Measurements from ENCODE around the gene DIAPH2.
"Not testable (repeated sequence)": the region's sequence is repeated elsewhere in the genome, so short reads cannot be mapped to it uniquely, and the experiment has no call there.

The DIAPH2 gene

DNA sequence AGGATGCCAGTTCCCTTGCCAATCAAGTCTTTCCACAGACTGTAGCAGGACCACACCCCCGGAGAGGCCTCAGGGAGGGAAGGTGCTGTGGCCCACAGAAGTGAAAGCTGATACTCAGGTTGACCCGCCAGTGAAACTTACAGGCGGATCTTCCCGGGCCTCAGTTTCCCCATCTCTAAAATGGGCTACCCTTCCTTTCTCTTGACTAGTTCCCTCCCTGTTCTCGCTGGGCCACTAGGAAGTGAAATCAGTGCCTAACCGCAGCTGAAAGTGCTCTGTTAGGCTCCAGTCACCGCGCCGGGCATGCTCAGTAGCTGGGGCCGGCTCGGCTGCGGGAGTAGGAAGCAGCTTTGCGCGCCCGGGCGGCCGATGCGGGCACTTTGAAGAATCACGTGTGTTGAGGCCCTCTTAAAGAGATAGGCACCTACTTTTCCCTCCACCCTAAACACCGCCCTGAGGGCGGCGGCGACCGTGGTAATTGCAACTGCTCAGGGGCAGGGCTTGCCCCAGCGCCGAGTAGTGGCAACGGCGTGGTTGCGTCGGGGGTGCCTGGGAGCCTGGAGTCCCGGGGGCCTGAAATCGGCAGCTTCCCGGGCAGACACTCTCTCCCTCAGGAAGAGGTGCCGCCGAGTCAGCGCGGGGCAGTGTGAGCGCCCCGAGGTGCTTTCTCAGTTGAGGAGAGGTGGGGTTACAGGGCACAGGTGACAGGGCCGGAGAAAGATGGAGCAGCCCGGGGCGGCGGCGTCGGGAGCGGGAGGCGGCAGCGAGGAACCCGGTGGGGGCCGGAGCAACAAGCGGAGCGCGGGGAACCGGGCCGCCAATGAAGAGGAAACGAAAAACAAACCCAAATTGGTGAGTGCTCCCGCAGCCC lies at the start of gene DIAPH2:
Gene DIAPH2, plus strand, starts transcription at position 504 of the 871 bp plus-strand sequence.
- peak; percentile 64 for DNase-seq

DNA sequence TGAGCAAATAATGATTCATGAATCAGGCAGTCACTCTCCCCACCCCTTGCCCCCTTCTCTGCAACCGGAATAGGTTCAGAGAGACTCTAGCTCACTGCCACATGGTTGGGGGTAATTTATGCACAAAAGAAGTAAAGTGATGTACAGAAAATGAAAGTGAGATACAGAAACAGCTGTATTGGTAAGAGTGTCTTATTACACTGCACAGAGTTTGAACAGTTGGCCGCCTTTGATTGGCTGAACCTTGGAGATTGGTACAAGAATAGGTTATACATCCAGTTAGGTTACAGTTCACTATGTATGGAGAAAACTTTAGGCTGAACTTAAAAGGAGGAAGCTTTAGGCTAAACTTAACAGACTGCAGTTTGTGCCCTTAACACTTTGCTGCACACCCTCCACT lies 34.6 kb upstream of the DIAPH2 start:
- DNase-seq, result no peak

DNA sequence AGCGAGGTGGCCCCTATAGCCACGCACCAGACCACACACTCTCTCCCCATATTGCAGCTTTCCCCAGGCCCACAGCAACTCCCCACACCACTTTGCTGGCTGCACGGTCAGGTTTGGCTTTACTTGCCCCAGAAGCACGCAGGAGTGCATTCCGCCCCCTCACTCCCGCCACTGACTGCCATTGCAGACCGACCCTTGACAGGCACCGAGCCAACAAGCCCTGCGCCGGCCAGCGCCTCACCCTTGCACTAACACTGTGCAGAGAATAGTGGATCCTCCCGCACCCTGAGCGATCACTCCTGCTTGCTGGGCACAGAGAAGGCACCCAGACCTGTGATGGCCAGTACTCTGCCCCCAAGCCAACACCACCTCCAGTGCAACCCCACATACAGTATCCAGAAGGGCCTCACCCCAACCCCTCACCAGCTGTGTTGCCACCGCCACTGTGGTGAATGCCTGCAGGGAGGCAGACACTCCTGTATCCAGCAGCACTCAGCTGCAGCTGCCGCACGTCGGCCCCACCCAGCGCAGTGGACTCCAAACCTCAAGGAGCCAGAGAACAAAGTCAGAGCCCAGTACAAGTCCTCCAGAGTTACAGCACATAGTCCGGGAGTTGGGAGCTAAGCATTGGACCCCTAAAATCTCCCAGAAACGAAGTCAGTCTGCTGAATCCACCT lies 28.6 kb upstream of the DIAPH2 start:
- DNase-seq, result no peak

DNA sequence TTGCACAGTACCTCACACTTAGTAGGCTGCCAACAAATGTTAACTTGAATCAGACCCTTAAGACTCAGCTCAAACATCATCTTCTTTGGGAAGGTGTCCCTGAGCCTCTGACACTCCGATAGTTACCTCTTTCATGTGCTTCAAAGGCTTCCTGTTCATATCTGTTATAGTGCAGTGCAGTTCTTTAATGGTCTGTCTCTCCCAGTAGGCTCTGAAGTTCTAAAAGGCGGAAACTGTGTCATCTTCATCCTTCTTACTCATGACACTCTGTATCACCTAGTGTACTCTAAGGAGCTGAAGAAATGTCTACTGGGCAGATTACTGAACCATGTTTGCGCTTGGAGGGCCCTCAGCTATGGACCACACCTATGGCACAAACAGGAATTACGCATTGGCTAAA lies 2.1 kb upstream of the DIAPH2 start:
- DNase-seq, result no peak

DNA sequence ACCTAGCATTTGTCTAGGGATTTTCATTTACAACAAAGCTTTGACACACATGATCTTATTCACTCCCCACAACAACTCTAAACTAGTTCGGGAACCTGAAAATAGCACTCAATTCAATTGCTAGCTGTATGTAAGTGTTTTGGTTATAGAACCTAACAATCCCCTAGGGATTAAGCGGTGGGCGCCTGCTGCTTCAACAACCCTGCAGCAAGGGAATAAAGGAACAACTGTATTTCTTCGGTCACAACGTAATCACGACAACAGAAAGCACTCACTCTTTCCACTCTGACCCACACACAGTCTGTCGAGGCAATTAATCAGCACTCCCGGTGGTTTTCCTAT lies 674 bp upstream of the DIAPH2 start:
- no peak for DNase-seq

DNA sequence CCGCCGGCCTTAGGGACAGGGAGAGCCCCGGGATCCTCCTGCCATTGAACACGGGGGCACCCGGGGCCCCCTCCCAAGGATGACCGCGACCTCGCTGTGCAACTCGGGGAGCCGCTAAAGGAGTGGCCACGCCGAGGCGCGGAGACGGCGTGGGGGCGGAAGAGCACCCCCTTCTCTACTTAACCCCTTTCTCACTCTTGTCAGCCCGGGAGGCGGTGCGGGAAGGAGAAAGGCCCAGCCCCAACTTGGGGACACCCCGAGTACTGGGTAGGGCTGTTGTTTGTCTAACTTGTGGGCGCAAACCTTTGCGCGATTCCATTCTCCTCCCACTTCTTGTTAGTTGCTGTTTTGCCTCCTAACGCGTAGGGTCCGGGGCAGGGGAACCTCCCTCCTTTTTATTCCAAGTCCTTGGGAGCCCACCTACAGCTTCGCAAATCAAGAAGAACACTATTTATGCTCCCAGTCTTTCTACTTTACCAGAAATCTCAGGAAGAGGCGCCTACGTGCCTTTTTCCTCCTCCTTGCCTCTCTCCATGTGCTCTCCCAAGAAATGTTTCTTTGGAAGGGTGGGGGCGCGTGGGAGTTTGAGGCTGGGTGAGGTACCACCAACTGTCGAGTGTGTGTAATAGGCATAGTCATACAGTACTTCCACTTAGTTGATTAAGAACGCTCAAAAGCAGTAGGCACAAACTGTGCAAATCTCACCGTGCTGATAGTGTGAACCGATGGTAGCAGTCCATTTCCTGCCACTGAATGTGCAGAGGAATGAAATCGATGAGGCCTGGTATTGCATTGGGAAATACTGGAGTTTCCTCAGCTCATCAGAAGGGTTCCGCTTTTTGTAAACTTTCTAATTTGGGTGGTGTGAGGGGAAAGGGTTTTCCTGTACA lies 813 bp downstream of the DIAPH2 start:
- DNase-seq, result peak; percentile 57

DNA sequence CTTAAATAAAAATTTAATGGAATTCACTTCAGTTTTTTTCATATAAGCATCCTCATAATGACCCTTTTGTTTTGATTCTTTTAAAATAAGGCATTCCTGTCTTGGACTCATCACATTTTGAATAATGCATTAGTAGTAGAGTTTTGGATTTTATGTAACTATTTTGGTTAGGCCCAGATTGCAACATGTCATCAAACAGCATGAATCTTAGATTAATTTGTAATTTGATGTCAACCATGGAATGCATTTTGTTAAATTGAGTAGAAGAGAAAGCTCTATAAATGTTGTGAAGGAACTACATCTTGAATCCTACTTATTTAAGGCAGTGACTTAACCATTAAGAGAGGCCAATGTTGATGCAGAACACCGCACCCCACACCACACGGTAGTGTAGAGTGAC lies 3.1 kb downstream of the DIAPH2 start:
- DNase-seq, result no peak

DNA sequence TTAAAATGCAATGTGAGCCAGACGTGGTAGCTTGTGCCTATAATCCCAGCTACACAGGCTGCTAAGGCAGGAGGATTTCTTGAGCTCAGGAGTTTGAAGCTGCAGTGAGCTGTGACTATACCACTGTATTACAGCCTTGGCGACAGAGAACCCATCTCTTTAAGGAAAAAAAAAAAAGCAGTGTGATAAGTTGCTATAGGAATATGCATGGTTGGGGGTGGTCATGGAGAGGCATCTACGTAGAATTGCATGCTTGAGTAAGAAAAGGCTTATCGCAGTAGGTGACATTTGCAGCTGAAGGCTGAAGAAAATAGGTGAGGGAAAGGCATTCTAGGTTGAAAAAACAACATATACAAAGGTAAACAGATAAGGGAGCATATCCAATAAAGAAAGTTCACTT lies 4.1 kb downstream of the DIAPH2 start:
- DNase-seq, result no peak

DNA sequence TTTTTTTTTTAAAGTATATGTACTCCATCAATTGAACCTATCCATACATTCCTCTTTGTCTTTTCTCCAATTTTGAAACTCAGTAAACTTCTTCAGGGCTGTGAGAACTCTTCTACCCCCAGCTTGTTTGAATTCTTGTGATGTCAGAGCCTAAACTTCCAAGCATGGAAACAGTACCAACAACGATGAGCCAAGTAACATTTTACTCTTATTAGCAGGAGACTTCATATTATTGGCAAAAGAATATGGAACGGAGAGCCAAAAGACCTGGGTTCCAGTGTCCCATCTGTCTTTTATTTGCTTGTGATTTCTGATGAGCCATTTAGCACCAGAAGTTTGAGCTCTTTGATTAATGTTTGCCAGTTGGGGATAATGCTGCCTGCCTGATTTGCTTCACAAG lies 5.3 kb downstream of the DIAPH2 start:
- no peak for DNase-seq

DNA sequence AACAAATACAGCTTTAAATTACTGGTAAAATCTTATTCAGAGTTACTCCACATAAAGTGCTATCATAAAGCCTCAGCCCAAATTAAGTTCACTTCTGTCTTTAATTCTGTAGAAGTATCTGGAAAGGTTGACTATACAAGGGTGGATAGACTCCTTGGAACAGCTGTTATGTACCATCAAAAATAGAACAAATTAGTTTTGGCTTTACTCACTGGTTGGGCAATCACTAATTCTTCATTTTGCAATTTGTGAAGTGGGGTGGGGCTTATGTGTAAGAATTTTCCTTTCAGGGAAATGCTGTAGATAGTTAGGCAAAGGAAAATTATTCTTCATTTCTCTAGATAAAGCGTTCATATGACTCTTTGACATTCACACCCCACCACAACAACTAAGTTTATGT lies 7.8 kb downstream of the DIAPH2 start:
- DNase-seq, result no peak

DNA sequence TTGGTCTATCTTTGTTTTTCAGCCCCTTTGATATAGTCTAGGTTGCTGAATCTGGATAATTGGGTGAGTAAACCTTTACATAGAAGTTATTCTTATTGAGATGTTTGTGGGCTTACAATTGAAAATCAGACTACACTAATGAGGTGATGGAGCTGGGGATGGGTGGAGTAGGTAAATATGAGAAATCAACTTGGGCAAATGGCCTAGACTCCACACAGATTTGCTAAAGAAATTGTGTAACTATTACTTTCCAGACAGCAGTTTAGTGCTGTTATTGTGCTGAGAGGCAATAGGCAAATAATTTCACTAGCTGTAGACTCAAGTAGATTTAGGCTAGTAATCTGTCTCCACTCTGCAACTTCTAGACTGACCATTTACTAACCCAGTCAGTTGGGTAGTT lies 8.2 kb downstream of the DIAPH2 start:
- DNase-seq, result no peak

DNA sequence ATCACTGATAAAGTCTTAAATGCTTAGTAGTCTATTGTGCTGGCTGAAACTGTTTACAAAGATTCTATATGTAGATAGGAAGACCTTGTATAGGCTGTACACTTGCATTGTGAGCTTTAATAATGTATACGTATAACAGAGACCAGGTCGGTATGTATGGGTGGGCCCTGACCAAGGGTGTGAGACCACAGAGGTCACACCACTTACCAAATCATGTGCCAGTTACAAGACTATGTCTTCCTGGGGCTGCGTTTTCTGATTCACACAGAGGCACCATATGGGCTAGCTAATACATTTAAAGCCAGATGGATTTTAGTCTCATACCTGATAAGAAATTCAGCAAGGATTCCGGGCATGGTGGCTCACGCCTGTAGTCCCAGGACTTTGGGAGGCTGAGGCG lies 8.8 kb downstream of the DIAPH2 start:
- DNase-seq, result no peak

DNA sequence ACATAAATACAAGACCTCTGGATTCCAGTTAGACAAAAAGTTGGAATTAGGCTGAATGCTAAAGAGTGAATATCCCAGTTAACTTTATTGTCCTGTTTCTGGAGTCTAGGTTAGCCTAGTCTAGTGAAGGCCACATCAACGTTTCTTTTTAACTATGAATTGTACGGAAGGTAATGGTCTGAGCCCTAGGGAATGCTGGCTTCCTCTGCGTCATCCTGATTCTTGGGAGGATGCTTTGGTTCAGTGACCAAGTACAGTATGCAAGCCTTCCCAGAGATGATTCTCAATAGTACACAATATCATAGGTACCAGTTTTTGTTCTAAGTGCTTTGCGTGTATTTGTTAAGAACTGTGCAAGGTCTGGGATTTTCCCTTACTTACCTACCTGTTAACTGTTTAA lies 11.8 kb downstream of the DIAPH2 start:
- DNase-seq, result no peak

DNA sequence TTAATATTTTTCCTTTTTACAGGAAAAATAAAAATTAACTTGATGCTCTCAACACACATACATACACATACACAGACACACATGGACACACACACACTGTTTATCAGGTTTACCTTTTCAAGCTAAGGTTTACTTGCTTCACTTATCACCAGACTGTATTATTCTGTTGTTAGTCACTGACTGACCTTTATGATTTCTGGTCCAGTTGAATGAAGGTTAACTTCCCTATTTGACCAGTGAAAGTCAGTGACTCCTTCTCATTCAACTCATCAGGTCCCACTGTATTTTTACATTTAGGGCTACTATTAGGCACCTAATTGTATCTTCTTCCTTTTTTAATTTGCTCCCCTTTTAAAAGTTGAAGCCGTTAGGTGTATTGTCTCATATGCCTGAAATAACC lies 16.0 kb downstream of the DIAPH2 start:
- DNase-seq, result no peak

DNA sequence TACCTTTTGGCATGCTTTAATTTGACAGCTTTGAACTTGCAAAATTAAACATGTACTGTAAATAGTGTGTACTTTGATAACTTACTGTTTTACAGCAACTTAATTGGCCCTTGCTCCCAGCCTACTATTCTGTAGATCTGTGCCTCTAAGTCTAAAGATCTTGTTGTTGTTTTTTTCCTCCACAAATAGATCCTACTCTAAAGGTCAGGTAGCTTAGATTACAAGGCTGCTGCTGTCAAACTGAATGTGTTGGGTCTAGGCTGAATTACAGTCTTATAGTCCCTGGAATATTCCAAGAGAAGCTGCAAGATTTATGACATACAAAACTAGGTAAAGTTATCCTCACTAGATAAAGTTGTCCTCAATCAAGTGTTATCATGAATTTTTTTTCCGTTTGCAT lies 18.7 kb downstream of the DIAPH2 start:
- no peak for DNase-seq

DNA sequence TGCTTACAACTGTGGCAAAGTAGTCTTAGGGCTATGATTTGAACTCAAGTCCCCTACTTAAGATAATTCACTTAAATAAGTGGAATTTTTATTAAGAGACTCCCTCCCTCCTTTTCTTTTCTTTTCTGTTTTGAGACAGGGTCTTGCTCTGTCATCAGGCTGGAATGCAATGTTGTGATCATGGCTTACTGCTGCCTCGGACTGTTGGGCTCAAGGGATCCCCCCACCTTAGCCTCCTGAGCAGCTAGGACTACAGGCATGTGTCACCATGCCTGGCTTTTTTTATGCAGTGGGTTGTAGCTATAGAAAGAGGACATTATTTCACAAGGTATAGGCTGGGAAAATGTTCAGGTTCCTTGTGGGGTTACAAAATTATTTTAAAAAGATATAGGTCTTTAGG lies 19.2 kb downstream of the DIAPH2 start:
- DNase-seq, result no peak

DNA sequence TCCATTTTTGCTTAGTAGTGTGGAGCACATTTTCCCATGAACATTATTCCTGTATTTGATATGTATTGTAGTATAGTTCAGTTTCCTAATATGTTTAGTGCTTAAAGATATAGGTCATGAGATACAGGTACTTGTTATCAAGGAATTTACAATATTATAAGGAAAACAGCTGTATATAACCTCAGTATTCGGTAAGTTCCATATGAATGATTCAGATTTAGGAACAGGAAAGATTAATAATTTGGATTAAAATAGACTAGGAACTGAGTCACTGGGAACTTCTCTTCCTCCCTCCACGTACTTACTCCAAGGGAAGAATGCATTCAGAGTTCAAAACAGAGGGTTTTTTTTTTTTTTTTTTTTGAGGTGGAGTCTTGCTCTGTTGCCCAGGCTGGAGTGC lies 20.0 kb downstream of the DIAPH2 start:
- no peak for DNase-seq

DNA sequence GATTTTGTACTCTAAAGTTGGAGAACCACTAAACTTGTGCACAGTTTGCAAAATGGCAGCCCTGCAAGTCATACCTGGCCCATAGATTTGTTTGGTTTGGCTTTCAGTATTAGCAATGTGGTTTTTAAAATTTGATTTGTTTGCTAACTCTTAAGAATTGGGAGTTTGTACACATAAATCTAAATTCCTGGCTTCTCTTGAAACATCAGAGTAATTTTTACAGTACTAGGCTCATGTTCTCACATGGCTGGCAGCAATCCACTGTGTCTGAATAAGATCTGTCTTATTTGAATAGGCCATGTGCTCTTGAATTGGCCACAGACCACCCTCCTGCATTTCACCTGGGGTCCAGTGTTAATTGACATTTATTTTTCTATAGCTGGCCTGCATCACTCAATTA lies 21.3 kb downstream of the DIAPH2 start:
- no peak for DNase-seq

DNA sequence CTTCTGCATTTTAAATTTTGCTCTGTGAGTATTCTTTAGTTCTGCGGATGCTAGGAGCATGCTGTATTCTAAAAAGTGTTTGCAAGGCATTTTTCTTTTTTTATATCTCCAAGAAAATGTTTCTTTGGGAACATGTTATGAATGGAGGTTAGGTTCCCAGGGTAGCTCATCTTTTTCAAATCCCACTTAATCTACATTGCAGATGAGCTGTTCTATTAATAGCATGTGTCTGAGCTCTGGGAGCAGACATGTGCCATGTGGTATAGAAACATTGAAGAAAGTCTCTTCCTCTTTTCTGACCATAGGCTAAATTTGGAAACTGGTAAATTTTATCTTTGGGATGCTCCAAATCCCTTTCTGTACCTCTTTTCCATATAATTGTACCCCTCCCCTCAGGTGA lies 23.2 kb downstream of the DIAPH2 start:
- DNase-seq, result no peak

DNA sequence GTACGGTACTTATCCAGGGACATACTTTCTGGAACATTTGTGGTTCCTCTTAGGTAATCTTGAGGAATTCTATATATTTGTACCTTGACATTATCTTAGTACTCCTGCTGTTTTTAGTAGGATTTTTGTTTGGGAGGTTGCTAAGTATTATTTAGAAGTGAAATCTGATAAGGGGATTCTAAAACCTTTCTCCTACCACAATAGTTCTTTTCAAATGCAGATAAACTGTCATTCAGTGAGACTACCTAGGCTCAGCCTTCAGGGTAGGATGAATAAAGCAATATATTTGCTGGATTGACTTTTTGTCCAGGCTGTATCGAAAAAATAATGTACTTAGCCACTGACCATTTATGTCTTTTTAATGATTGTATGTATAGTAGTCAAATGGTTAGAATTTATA lies 25.4 kb downstream of the DIAPH2 start:
- DNase-seq, result no peak

DNA sequence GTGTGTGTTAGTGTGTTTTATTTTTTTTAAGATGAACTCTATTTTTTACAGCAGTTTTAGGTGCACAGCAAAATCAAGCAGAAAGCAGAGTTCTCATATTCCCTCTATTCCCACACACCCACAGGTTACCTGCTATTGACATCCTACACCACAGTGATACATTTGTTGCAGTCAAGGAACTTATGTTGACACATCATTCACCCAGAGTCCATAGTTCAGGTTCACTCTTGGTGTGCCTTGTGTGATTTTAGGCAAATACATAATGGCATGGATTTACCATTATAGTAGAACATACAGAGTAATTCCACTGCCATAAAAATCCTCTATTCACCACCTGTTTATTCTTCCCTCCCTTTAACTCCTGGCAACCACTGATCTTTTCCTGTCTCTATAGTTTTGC lies 28.7 kb downstream of the DIAPH2 start:
- no peak for DNase-seq

DNA sequence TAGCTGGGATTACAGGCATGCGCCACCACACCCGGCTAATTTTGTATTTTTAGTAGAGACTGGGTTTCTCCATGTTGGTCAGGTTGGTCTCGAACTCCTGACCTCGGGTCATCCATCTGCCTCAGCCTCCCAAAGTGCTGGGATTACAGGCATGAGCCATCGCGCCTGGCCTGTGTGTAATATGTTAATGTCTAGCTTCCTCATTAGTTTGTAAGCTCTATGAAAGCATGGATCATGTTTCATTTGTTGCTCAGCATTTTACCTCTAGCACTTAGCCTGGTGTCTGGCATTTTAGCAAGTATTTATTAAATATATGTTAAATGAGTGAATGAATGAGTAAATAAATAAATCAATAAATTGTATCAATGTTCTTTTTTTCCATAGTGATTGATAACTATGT lies 29.8 kb downstream of the DIAPH2 start:
- DNase-seq, result not testable (repeated sequence)

DNA sequence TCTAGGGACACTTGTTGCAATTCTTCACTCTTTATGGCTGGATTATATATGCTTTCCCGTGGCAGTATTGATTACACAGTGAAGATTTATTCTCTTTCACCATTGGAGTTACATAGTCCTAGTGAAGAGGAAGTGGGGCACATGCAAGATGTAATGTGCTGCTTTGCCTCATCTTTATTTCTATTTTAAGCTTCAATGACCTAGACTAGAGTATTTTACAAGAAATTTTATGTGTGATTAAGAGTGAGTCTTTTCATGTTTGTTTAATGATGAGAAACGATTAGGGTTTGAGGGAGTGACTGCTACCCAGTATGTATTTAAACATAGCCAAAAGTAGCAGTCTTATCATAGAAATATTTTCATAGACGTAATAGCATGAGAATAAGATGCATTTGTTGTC lies 30.8 kb downstream of the DIAPH2 start:
- DNase-seq, result no peak
